Parathyroid adenoma (tissue), 2 donors: ENCODE results near the gene KDR.

Source experiments
- H2AFZ ChIP-seq: fragments of 300-600 bp; sonication (generic); one replicate; pipeline ENCODE4 v1.7.0; 2017; ENCODE audit warnings: antibody characterized with exemption, mild to moderate bottlenecking
- H3K27ac ChIP-seq: fragments of 300-600 bp; sonication (generic); one replicate; pipeline ENCODE4 v1.7.0; 2017
- H3K27me3 ChIP-seq: fragments of 300-600 bp; sonication (generic); one replicate; pipeline ENCODE4 v1.7.0; 2017; ENCODE audit warnings: low read length; ENCODE audit not compliant: control insufficient read depth, insufficient read depth
- H3K36me3 ChIP-seq: fragments of 300-600 bp; sonication (generic); one replicate; pipeline ENCODE4 v1.7.0; 2017; ENCODE audit warnings: low read length; ENCODE audit not compliant: control insufficient read depth, insufficient read depth
- H3K4me1 ChIP-seq: fragments of 300-600 bp; sonication (generic); one replicate; pipeline ENCODE4 v1.7.0; 2017; ENCODE audit warnings: control low read depth
- H3K4me2 ChIP-seq: fragments of 300-600 bp; sonication (generic); one replicate; pipeline ENCODE4 v1.7.0; 2017; ENCODE audit warnings: low read length
- H3K4me3 ChIP-seq: fragments of 300-600 bp; sonication (generic); one replicate; pipeline ENCODE4 v1.7.0; 2017; ENCODE audit warnings: low read depth, low read length
- H3K79me2 ChIP-seq: fragments of 300-600 bp; sonication (generic); one replicate; pipeline ENCODE4 v1.7.0; 2017; ENCODE audit warnings: control low read depth
- H3K9ac ChIP-seq: fragments of 300-600 bp; sonication (generic); one replicate; pipeline ENCODE4 v1.7.0; 2017; ENCODE audit warnings: mild to moderate bottlenecking
- H3K9me3 ChIP-seq: fragments of 300-600 bp; sonication (generic); one replicate; pipeline ENCODE4 v1.7.0; 2017; ENCODE audit warnings: low read length; ENCODE audit not compliant: control insufficient read depth
- TF ChIP-seq, protein P1 (sequence below): fragments of 300-600 bp; sonication (generic); IDR thresholded peaks from one replicate; pipeline ENCODE4 v1.7.0; 2017; ENCODE audit warnings: antibody characterized with exemption, mild to moderate bottlenecking
- donor health status: primary hyperparathyroidism.

The KDR gene

DNA sequence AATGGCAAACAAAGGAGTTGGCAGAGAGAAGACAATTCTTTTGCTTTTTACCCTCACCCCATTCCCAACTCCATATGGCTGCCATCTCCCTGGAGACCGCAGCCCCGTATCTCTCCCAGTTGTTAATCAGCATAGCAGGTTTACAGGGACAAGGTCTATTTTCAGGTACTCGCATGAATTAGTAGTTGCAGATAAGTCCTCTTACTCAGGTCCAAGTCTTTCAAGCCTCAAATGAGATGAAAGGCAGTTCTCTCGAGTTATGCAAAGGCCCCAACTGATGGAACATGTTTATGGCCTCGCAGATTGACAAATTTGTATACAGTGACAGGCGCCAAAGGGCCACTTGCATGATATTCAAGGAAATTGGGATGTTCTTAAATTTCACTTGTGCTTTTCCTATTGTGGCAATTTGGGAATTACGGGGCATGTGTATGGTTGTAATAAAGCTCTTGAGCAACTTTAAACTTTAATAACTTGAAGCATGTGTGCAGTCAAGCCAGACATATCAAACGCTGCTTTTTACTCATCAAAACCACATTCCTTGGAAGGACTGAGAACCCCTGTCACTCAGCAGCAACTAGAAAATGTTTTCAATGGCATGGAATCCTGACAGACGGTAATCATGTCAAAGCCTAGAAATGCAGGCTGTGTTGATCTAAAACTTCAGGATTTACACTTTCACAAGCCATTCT, 45.1 kb downstream of the KDR start:
- no peaks in the 10 kb centered on the region for H3K9me3 ChIP-seq
- H3K27me3 ChIP-seq, result no peaks in the 10 kb centered on the region
- no peaks in the 10 kb centered on the region for H3K36me3 ChIP-seq
- H3K4me2 ChIP-seq, result no peak overlapping the region
- no peaks in the 10 kb centered on the region for H3K79me2 ChIP-seq
- H3K9ac ChIP-seq, result no peak overlapping the region
- TF ChIP-seq, protein P1, sequence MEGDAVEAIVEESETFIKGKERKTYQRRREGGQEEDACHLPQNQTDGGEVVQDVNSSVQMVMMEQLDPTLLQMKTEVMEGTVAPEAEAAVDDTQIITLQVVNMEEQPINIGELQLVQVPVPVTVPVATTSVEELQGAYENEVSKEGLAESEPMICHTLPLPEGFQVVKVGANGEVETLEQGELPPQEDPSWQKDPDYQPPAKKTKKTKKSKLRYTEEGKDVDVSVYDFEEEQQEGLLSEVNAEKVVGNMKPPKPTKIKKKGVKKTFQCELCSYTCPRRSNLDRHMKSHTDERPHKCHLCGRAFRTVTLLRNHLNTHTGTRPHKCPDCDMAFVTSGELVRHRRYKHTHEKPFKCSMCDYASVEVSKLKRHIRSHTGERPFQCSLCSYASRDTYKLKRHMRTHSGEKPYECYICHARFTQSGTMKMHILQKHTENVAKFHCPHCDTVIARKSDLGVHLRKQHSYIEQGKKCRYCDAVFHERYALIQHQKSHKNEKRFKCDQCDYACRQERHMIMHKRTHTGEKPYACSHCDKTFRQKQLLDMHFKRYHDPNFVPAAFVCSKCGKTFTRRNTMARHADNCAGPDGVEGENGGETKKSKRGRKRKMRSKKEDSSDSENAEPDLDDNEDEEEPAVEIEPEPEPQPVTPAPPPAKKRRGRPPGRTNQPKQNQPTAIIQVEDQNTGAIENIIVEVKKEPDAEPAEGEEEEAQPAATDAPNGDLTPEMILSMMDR, result no peak
- H3K27ac ChIP-seq, result no peak overlapping the region
- H2AFZ ChIP-seq, result no peak overlapping the region
- no peak overlapping the region for H3K4me3 ChIP-seq
- H3K4me1 ChIP-seq, result no peaks in the 10 kb centered on the region

DNA sequence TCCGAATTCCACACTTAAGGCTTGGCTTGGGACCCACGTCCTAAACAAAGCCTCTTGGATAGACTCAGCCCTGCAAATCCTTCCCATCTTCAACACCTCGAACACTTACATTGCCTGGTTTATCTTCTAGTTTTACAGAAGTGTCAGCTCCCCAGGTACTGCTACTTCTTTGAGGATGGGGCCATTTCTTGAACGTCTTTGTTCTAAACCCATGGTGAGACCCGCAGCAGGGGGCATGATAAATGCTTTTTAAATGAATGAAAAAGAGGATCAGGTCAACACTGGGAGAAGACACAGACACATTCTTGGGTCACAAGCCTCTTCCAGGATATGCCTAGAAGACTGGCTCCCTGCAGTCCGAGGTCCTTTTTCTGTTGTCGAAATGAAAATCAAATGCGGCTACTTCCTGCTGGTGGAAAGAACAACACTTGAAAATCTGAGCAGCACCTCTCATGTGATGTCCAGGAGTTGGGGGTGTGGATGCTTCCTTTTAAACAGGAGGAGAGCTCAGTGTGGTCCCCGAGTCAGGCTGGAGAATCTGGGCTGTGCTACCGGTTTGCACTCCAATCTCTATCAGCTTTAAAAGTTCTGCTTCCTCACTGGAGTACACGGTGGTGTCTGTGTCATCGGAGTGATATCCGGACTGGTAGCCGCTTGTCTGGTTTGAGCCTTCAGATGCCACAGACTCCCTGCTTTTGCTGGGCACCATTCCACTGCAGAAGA, 45.8 kb downstream of the KDR start:
- TF ChIP-seq, protein P1, result no peak
- no peak overlapping the region for H3K9ac ChIP-seq
- peak overlapping the region; percentile 60 for H3K27ac ChIP-seq

DNA sequence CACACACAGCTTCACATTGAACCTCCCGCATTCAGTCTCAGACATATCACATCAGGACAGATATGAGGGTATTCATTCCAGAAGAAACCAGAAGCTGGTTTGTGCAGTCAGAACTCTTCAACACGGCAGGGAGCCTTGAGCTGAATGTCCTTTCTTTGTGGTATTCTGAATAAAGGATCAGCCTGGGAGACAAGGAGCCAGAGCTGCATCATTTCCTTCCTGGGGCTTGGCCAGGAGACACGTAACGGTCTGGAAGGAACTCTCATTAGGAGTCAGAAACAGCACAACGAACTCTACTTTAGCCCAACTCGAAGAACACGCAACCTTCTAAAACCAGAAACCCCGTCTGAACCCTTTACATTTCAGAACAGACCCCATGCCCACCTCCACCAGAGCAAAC, 46.4 kb downstream of the KDR start:
- no peaks in the 10 kb centered on the region for H3K79me2 ChIP-seq
- H3K9me3 ChIP-seq, result no peaks in the 10 kb centered on the region
- H3K27ac ChIP-seq, result peak overlapping the region; percentile 60
- no peaks in the 10 kb centered on the region for H3K27me3 ChIP-seq
- no peaks in the 10 kb centered on the region for H3K36me3 ChIP-seq
- no peak overlapping the region for H3K9ac ChIP-seq
- H3K4me2 ChIP-seq, result no peak overlapping the region
- no peak overlapping the region for H2AFZ ChIP-seq
- no peaks in the 10 kb centered on the region for H3K4me1 ChIP-seq
- TF ChIP-seq, protein P1, result no peak
- no peak overlapping the region for H3K4me3 ChIP-seq

More for the DNA sequence above, 45.8 kb downstream of the KDR start:
- Histone ChIP-seq H3K36me3 (no peaks in the 10 kb centered on the region), H3K4me2 (no peak overlapping the region), H3K79me2 (no peaks in the 10 kb centered on the region), H2AFZ (no peak overlapping the region), H3K27me3 (no peaks in the 10 kb centered on the region), H3K4me1 (no peaks in the 10 kb centered on the region), H3K4me3 (no peak overlapping the region), H3K9me3 (no peaks in the 10 kb centered on the region)

DNA sequence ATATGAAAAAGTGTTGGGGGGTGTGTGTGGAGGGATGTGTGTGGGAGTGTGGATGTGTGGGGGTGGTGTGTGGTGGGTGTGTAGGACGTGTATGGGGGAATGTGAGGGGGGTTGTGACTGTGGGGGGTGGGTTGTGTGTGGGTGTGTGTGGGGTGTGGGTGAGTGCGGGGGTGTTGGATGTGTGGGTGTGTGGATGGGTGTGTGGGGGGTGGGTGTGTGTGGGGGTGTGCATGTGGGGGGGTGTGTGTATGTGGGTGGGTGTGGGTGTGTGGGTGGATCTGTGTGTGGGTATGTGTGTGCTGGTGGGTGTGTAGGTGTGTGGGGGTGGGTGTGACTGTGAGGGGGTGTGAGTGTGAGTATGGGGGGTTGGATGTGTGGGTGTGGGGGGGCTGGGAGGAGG, 47.8 kb downstream of the KDR start:
- H3K9me3 ChIP-seq, result no peaks in the 10 kb centered on the region
- no peak overlapping the region for H3K9ac ChIP-seq
- H3K4me1 ChIP-seq, result no peaks in the 10 kb centered on the region
- H3K4me3 ChIP-seq, result no peak overlapping the region
- H3K79me2 ChIP-seq, result no peaks in the 10 kb centered on the region
- no peaks in the 10 kb centered on the region for H3K36me3 ChIP-seq
- H3K4me2 ChIP-seq, result no peak overlapping the region
- H2AFZ ChIP-seq, result no peak overlapping the region
- TF ChIP-seq, protein P1, result no peak
- H3K27ac ChIP-seq, result no peak overlapping the region
- H3K27me3 ChIP-seq, result no peaks in the 10 kb centered on the region
